Neural progenitor cell (in vitro differentiated cells): ENCODE results near the gene ARV1. TPM values are rescaled to one million over a fixed set of nuclear protein-coding genes. Genes with fewer than 3 reads are reported as not detected.

Experiments
- DNase-seq: peaks from one replicate; pipeline ENCODE4 v3.0.0-alpha.2; 2016; ENCODE audit warnings: low spot score
- H2AFZ ChIP-seq: fragments of 200-600 bp; sonication (generic); replicated peaks from 2 replicates; pipeline ENCODE4 v1.6.1; 2016; ENCODE audit warnings: antibody characterized with exemption
- H3F3A ChIP-seq: fragments of 200-600 bp; sonication (generic); 2 replicates; pipeline ENCODE4 v1.6.1; 2016; ENCODE audit warnings: antibody characterized with exemption, low read depth
- H3K27ac ChIP-seq: fragments of 200-600 bp; sonication (generic); 2 replicates; pipeline ENCODE4 v1.5.1; 2016; ENCODE audit warnings: mild to moderate bottlenecking
- H3K27me3 ChIP-seq: fragments of 200-600 bp; sonication (generic); 2 replicates; pipeline ENCODE4 v1.6.1; 2016; ENCODE audit warnings: mild to moderate bottlenecking, moderate library complexity
- H3K36me3 ChIP-seq: fragments of 200-600 bp; sonication (generic); 2 replicates; pipeline ENCODE4 v1.5.1; 2016
- H3K4me1 ChIP-seq: fragments of 200-600 bp; sonication (generic); 2 replicates; pipeline ENCODE4 v1.6.1; 2016; ENCODE audit warnings: mixed run types
- H3K4me2 ChIP-seq: fragments of 200-600 bp; sonication (generic); 2 replicates; pipeline ENCODE4 v1.6.1; 2016
- H3K4me3 ChIP-seq: fragments of 200-600 bp; sonication (generic); 2 replicates; pipeline ENCODE4 v1.5.1; 2016
- H3K79me2 ChIP-seq: fragments of 200-600 bp; sonication (generic); 2 replicates; pipeline ENCODE4 v1.6.1; 2016; ENCODE audit warnings: low read depth
- H3K9ac ChIP-seq: fragments of 200-600 bp; sonication (generic); 2 replicates; pipeline ENCODE4 v1.6.1; 2016
- H3K9me3 ChIP-seq: fragments of 200-600 bp; sonication (generic); 2 replicates; pipeline ENCODE4 v1.5.1; 2016; ENCODE audit warnings: low read depth
- H4K20me1 ChIP-seq: fragments of 200-600 bp; sonication (generic); 2 replicates; pipeline ENCODE4 v1.6.1; 2016; ENCODE audit warnings: low read depth
- H3K27ac Mint-ChIP-seq: 3 replicates; pipeline ENCODE4 v1.8.0; 2021; ENCODE audit warnings: mixed read lengths
- H3K27me3 Mint-ChIP-seq: 2 replicates; pipeline ENCODE4 v1.8.0; 2022; ENCODE audit warnings: low read depth, mild to moderate bottlenecking, inconsistent platforms, moderate library complexity, mixed read lengths; ENCODE audit not compliant: insufficient read depth
- H3K36me3 Mint-ChIP-seq: 3 replicates; pipeline ENCODE4 v1.8.0; 2021; ENCODE audit warnings: mixed read lengths
- H3K4me1 Mint-ChIP-seq: 3 replicates; pipeline ENCODE4 v1.8.0; 2021; ENCODE audit warnings: mixed read lengths
- H3K4me3 Mint-ChIP-seq: 3 replicates; pipeline ENCODE4 v1.8.0; 2021; ENCODE audit warnings: mild to moderate bottlenecking, moderate library complexity, mixed read lengths
- H3K9me3 Mint-ChIP-seq: 3 replicates; pipeline ENCODE4 v1.8.0; 2020; ENCODE audit warnings: mixed read lengths
- EZH2 ChIP-seq: fragments of 200-600 bp; sonication (generic); IDR thresholded peaks from 2 replicates; pipeline ENCODE4 v1.6.1; 2017; ENCODE audit warnings: antibody characterized with exemption, mild to moderate bottlenecking, moderate library complexity
- EZH2phosphoT487 ChIP-seq: fragments of 200-600 bp; sonication (generic); IDR thresholded peaks from 2 replicates; pipeline ENCODE4 v1.6.1; 2017; ENCODE audit warnings: antibody characterized with exemption
- total RNA-seq: library from RNA; depleted of rRNA; stranded (reverse); fragments of >200 nt; gene quantifications from 2 replicates; pipeline ENCODE4 v1.2.3, GENCODE V29; 2015; ENCODE audit warnings: low replicate concordance
- TF ChIP-seq, protein P1 (sequence below): fragments of 200-600 bp; sonication (generic); IDR thresholded peaks from 2 replicates; pipeline ENCODE4 v1.5.1; 2017; ENCODE audit warnings: antibody characterized with exemption, mild to moderate bottlenecking

Gene ARV1
- total RNA-seq, 1 donor from 2014 or later, result 23.3 TPM

DNA sequence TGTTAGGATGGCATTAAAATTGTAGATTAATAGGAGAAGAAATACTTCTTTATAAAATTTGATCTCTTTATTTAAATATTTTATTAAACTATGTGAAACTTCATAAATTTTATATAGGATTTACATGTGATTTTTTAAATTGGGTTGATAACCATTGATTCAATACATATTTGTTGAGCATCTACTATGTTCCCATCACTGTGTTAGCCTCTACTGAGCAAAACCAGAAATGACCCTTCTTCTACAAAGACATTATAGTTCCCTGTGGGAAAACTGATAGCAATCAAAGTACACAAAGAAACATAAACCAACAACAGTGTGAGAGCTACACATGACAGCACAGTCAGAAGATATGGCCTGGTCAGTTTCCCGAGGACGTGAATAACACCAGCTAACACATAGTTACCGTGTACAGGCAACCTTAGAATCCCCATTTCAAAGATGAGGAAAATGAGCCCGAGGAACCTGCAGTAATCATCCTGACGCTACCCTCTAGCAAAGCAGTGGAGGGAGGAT is 12.5 kb upstream of the ARV1 start:
- Histone ChIP-seq H3K36me3 (no peaks in the 10 kb centered on the region), H2AFZ (no peak overlapping the region), H3K4me1 (no peaks in the 10 kb centered on the region), H3K27me3 (no peaks in the 10 kb centered on the region), H3K4me3 (no peak overlapping the region), H4K20me1 (no peaks in the 10 kb centered on the region), H3K79me2 (peaks cover 3% of the 10 kb centered on the region), H3K27ac (no peak overlapping the region), H3K9ac (no peak overlapping the region), H3F3A (no peaks in the 10 kb centered on the region), H3K4me2 (no peak overlapping the region), H3K9me3 (no peaks in the 10 kb centered on the region)
- peaks cover 3% of the 10 kb centered on the region for H3K36me3 Mint-ChIP-seq
- no peak overlapping the region for H3K4me3 Mint-ChIP-seq
- DNase-seq, result no peak
- TF ChIP-seq EZH2phosphoT487 (no peak), EZH2 (no peak)
- TF ChIP-seq, protein P1, sequence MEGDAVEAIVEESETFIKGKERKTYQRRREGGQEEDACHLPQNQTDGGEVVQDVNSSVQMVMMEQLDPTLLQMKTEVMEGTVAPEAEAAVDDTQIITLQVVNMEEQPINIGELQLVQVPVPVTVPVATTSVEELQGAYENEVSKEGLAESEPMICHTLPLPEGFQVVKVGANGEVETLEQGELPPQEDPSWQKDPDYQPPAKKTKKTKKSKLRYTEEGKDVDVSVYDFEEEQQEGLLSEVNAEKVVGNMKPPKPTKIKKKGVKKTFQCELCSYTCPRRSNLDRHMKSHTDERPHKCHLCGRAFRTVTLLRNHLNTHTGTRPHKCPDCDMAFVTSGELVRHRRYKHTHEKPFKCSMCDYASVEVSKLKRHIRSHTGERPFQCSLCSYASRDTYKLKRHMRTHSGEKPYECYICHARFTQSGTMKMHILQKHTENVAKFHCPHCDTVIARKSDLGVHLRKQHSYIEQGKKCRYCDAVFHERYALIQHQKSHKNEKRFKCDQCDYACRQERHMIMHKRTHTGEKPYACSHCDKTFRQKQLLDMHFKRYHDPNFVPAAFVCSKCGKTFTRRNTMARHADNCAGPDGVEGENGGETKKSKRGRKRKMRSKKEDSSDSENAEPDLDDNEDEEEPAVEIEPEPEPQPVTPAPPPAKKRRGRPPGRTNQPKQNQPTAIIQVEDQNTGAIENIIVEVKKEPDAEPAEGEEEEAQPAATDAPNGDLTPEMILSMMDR, result no peak
- no peaks in the 10 kb centered on the region for H3K4me1 Mint-ChIP-seq
- no peaks in the 10 kb centered on the region for H3K9me3 Mint-ChIP-seq
- no peaks in the 10 kb centered on the region for H3K27me3 Mint-ChIP-seq
- no peak overlapping the region for H3K27ac Mint-ChIP-seq

DNA sequence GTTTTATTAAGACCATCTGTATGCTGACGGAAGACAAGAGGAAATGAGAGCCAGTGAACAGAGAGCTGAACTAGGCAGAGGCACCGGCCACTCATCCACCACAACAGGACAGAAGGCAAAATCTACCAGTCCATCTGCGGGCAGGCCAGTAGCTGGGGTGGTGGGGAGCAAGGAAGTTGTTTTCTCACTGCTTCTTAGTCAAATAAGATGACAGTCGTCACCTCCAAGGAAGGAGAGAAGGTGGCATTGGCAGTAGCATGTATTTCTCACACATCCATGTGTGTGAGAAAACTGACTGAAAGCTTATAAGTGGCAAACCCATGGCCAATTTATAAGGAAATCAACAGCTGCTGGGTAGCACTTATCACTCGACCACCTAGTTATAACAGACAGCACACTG is 8.5 kb upstream of the ARV1 start:
- Histone ChIP-seq H3K27ac (no peak overlapping the region), H3K4me2 (no peak overlapping the region), H3K79me2 (peaks cover 3% of the 10 kb centered on the region), H3K9ac (no peak overlapping the region), H3K36me3 (no peaks in the 10 kb centered on the region), H2AFZ (no peak overlapping the region), H3K9me3 (no peaks in the 10 kb centered on the region), H4K20me1 (peaks cover 5% of the 10 kb centered on the region), H3K27me3 (no peaks in the 10 kb centered on the region), H3F3A (no peaks in the 10 kb centered on the region), H3K4me3 (no peak overlapping the region), H3K4me1 (no peaks in the 10 kb centered on the region)
- H3K9me3 Mint-ChIP-seq, result no peaks in the 10 kb centered on the region
- no peak overlapping the region for H3K4me3 Mint-ChIP-seq
- TF ChIP-seq, protein P1, result no peak
- TF ChIP-seq EZH2phosphoT487 (no peak), EZH2 (no peak)
- H3K27me3 Mint-ChIP-seq, result no peaks in the 10 kb centered on the region
- H3K27ac Mint-ChIP-seq, result no peak overlapping the region
- peaks cover 3% of the 10 kb centered on the region for H3K36me3 Mint-ChIP-seq
- H3K4me1 Mint-ChIP-seq, result no peaks in the 10 kb centered on the region
- no peak for DNase-seq

DNA sequence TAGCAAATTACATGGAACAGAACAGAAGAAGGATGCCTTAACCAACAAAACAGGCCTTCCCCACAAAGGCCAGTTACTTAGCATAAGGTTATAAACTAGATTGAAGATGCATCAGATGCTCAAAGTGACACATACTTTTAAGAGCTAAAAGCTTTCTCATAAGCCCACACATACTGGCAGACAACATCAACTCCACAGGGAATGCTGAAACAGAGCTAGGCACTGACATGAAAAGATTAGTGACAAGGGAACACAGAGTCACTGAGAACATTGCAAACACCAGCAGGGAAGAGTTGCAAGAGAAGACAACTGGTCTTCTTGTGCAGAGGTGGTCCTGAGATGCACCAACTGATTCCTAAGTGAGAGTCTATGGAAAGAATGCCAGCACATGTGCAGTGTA is 7.1 kb upstream of the ARV1 start:
- Histone ChIP-seq H3F3A (no peaks in the 10 kb centered on the region), H3K79me2 (peaks cover 4% of the 10 kb centered on the region), H3K4me2 (no peak overlapping the region), H3K4me1 (no peaks in the 10 kb centered on the region), H3K4me3 (no peak overlapping the region), H3K27ac (no peak overlapping the region), H2AFZ (no peak overlapping the region), H3K9me3 (no peaks in the 10 kb centered on the region), H3K27me3 (no peaks in the 10 kb centered on the region), H3K9ac (no peak overlapping the region), H3K36me3 (no peaks in the 10 kb centered on the region), H4K20me1 (peaks cover 5% of the 10 kb centered on the region)
- H3K27me3 Mint-ChIP-seq, result no peaks in the 10 kb centered on the region
- H3K4me1 Mint-ChIP-seq, result no peaks in the 10 kb centered on the region
- no peak for DNase-seq
- H3K27ac Mint-ChIP-seq, result no peak overlapping the region
- H3K4me3 Mint-ChIP-seq, result no peak overlapping the region
- H3K9me3 Mint-ChIP-seq, result no peaks in the 10 kb centered on the region
- TF ChIP-seq EZH2 (no peak), EZH2phosphoT487 (no peak)
- TF ChIP-seq, protein P1, result no peak
- peaks cover 3% of the 10 kb centered on the region for H3K36me3 Mint-ChIP-seq
